Esophagus mucosa (tissue), 1 donor: ENCODE measurements around the gene DONSON. TPM values are rescaled to one million over a fixed set of nuclear protein-coding genes. Genes with fewer than 3 reads are reported as not detected.

Experiments
- ATAC-seq: fragments of 200-7000 bp; cut with Tn5 transposase; one replicate; pipeline ENCODE4 v1.9.1; 2020
- total RNA-seq: library from RNA; stranded (reverse); gene quantifications from one replicate; pipeline ENCODE4 v1.2.4, GENCODE V29; 2023
- donor health status: DM: yes; HTN: yes; CAD: no.

DONSON gene
- total RNA-seq, 1 donor from 2014 or later, result 8.2 TPM

- no peak for ATAC-seq
These were observed 27.1 kb downstream of the DONSON start for GRCh38 chr21:33561373-33561772.

- ATAC-seq, result no peak
These were observed 27.5 kb downstream of the DONSON start for GRCh38 chr21:33560965-33561364.

GRCh38 chr21:33559813-33560212, 28.7 kb downstream of the DONSON start:
- ATAC-seq, result no peak

- no peak for ATAC-seq
These were observed 29.6 kb downstream of the DONSON start for GRCh38 chr21:33558777-33559421.

DNA sequence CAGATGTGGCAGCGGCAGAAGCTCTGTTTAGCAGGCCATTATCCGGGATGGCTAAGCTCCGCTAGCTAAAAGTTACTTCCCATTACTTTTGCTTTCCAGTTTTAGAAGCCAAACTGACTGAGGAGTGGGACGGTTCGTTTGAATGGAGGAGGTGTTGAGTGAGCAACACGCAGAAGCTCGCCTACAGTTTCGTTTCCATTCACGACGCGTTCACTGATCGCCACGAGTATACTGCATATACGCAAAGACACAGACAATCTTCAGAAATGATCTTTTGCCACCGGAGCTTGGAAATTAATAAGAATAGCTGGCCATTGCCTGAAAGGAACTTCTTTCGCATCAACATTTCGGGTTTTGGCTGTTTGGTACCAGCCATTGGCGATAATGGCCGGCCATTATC, 31.0 kb downstream of the DONSON start:
- no peak for ATAC-seq

GRCh38 chr21:33554982-33555344, 33.5 kb downstream of the DONSON start:
- ATAC-seq, result no peak

GRCh38 chr21:33554236-33554981, 34.1 kb downstream of the DONSON start:
- no peak for ATAC-seq

- ATAC-seq, result no peak
These were observed 35.4 kb downstream of the DONSON start for GRCh38 chr21:33552999-33553598.

GRCh38 chr21:33552093-33552998, 36.1 kb downstream of the DONSON start:
- ATAC-seq, result peak; percentile 35

DNA sequence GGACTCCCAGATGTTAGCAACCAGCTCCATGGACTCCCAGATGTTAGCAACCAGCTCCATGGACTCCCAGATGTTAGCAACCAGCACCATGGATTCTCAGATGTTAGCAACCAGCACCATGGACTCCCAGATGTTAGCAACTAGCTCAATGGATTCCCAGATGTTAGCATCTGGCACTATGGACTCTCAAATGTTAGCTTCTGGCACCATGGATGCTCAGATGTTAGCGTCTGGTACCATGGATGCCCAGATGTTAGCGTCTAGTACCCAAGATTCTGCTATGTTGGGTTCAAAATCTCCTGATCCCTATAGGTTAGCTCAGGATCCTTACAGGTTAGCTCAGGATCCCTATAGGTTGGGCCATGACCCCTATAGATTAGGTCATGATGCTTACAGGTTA, 36.8 kb downstream of the DONSON start:
- ATAC-seq, result no peak

DNA sequence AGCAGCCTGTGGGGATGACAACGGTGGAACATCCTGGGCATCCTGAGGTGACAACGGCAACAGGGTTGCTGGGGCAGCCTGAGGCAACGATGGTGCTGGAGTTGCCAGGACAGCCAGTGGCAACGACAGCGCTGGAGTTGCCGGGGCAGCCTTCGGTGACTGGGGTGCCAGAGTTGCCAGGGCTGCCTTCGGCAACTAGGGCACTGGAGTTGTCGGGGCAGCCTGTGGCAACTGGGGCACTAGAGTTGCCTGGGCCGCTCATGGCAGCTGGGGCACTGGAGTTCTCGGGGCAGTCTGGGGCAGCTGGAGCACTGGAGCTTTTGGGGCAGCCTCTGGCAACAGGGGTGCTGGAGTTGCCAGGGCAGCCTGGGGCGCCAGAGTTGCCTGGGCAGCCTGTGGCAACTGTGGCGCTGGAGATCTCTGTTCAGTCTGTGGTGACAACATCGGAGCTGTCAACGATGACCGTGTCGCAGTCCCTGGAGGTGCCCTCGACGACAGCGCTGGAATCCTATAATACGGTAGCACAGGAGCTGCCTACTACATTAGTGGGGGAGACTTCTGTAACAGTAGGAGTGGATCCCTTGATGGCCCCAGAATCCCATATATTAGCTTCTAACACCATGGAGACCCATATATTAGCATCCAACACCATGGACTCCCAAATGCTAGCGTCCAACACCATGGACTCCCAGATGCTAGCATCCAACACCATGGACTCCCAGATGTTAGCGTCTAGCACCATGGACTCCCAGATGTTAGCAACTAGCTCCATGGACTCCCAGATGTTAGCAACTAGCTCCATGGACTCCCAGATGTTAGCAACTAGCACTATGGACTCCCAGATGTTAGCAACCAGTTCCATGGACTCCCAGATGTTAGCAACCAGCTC, 37.5 kb downstream of the DONSON start:
- peak; percentile 27 for ATAC-seq

DNA sequence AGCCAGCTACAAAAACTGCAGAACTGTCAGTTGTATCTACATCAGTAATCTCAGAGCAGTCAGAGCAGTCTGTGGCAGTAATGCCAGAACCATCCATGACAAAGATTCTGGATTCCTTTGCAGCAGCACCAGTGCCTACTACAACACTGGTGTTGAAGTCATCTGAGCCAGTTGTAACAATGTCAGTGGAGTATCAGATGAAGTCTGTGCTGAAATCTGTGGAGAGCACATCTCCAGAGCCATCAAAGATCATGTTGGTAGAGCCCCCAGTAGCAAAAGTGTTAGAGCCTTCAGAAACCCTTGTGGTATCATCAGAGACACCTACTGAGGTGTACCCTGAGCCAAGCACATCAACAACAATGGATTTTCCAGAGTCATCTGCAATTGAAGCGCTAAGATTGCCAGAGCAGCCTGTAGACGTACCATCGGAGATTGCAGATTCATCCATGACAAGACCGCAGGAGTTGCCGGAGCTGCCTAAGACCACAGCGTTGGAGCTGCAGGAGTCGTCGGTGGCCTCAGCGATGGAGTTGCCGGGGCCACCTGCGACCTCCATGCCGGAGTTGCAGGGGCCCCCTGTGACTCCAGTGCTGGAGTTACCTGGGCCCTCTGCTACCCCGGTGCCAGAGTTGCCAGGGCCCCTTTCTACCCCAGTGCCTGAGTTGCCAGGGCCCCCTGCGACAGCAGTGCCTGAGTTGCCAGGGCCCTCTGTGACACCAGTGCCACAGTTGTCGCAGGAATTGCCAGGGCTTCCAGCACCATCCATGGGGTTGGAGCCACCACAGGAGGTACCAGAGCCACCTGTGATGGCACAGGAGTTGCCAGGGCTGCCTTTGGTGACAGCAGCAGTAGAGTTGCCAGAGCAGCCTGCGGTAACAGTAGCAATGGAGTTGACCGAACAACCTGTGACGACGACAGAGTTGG, 38.4 kb downstream of the DONSON start:
- no peak for ATAC-seq

DNA sequence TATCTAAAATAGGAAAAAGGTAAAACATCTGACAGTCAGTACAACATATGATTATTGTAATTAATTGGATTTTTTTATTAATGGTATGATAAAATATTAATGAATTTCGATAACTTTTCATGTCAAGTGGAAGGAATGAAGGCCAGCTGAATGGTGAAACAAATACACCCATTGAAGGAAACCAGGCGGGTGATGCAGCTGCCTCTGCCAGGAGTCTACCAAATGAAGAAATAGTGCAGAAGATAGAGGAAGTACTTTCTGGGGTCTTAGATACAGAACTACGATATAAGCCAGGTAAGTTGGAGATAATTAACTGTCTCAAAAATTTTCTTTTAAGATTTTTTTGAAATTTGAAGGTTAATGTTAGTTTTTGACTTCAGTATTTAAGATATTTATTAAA, 42.4 kb downstream of the DONSON start:
- no peak for ATAC-seq

DNA sequence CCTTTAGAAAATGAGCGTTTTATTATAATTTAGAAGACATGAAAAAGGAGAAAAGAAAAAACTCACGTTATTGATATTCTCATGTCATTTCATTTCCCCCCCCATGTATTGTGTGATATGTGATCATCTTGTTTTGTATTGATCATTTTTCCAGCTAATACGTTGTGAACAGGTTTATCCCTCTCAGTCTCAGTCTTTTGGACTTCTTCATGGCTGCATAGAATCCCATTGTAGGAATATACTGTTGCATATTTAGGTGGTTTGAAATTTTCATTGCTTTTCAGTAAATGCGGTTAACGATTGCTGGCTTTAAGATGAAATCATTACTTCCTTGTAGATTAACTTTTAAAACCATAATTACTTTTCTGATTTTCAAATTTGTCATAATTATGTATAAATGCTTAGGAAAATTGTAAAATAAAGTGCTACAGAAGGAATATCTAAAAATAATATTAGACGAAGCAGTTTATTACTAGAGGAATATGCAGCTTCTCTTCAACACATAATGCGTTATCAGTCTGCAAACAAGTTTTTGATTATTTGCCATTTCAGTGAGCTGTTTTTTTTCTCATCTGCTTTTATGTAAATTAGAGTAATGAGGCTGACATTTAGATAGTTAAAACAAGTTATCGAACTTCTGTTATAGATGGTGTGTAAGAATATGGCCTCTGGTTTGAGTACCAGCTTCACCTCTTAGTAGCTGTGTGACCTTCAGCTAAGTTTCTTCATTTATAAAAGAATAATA, 43.9 kb downstream of the DONSON start:
- ATAC-seq, result no peak

GRCh38 chr21:33543505-33544129, 44.9 kb downstream of the DONSON start:
- peak; percentile 31 for ATAC-seq

DNA sequence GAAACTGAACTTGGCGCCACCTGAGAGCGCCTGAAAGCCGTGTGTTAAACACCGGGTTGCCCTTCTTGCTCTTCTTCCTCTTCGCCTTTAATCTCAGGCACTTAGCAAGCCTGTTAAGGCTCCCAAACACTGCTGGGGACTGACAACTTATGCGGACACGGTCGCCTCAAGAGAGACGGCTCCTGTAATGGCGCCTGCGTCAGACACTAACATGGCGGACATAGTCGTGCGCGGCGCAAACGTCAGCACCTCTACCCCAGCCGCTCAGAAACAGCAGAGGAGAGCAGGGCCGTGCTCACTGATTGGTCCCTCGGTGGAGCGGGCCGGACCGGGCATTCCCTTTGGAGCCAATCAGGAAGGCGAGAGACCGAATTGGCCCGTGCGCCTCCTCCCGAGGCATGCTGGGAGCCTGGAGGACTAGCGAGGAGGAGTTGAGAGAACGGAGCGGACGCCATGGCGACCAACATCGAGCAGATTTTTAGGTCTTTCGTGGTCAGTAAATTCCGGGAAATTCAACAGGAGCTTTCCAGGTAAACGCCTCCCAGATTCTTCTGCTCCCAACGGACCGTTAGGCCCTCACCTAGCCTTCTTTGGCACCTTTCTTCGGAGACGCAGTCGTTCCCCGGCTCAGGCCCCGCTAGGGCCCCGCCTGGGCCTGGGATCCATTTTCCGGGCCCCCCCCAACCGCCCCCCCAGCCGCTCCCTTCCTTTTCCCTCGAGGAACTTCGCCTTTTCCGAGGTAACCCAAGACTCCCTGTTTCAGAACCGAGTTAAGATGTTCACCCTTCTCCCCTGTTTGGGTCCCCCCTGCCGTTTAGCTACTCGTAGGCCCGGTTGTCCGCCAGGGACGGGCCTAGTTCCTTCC, 45.6 kb downstream of the DONSON start, which contains the start of gene SON:
TSS of gene SON (plus strand) at position 399 of the 865 bp plus-strand sequence. CDS start at position 454, 55 bp downstream.
- ATAC-seq, result peak; percentile 99

- peak; percentile 83 for ATAC-seq
These were observed 46.5 kb downstream of the DONSON start, which contains the start of gene GART for GRCh38 chr21:33541756-33542639. TSS of gene GART (minus strand) at chr21:33542117. CDS start at chr21:33539315, 2,802 bp downstream.
